Stimulated activated CD4-positive, alpha-beta T cell treated with anti-CD3 and anti-CD28 coated beads, Interleukin-2, amount 100 ng/mL, for 4 hours (primary cell): Measurements from ENCODE around the gene BABAM2.

Experiments used
- DNase-seq: peaks from one replicate; pipeline ENCODE4 v3.0.0-alpha.2; 2020; ENCODE audit warnings: low read depth

The BABAM2 gene

DNA sequence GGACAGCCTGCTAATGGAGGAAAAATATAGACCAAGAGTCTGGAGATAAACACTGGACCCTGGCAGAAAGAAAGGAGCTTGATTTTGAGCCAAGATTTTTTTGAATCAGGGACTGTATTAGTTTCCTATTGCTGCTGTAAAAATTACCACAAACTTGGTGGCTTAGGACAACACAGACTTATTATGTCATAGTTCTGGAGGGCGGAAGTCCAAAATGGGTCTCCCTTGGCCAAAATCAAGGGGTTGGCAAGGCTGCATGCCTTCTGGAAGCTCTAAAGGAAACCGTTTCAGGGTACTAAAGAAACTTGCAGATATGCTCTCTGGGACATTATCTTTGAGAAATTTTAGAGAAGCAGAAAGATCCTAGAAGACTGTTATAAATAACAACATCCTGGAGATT is 140.1 kb downstream of the BABAM2 start:
- no peak for DNase-seq

DNA sequence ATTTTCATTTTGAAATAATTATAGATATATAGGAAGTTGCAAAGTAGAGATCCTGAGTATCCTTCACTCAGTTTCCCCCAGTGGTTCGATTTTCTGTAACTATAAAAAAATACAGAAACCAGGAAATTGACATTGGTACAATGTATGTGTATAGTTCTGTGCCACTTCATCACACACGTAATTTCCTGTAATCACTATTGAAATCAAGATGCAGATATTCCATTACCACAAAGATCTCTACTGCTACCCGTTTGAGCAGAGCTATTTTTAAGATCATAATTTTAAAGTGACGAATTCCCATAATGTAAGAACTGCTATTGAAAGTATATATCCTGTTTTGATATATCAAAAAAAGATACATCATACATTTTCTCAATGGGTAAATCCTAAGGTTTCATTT is 142.3 kb downstream of the BABAM2 start:
- no peak for DNase-seq

DNA sequence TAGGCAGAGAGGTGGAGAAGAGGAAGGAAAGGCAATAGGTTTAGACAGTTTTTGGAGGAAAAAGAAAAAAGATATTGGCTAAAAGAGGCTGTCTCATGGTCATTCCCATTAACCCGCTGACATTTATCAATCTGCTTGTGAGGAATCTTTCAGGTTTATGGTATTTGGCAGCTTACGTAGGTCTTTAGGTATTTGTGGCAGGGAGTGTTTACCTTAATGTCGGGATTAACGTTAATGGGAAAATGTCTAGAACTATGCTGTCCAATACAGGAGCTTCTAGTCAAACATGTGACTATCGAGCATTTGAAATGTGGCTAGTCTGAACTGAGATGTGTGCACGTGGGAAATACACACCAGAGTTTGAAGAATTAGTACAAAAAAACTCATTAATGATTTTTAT is 144.2 kb downstream of the BABAM2 start:
- no peak for DNase-seq

DNA sequence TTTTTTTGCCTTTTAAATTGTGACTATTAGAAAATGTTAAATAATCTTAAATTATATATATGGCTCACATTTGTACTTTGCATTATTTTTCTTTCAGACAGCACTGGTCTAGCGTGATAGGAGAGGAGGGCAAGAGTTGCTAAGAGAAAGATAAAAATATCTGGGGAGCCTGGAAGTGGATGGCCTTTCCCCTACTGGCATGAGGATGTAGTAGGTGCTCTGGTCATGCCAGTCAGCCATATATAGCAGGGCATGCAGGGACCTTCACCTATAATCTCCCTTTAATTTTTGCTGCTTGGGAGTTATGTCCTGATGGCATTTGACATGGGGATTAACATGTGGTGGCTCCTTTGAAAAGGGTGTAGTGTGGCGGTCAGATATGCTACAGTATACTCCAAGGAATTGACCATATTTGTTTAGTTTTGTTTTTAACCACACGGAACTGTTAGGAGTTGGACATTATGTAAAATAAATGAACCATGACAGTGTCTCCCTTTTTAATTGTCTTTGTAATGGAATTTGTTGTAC is 144.7 kb downstream of the BABAM2 start:
- DNase-seq, result no peak

DNA sequence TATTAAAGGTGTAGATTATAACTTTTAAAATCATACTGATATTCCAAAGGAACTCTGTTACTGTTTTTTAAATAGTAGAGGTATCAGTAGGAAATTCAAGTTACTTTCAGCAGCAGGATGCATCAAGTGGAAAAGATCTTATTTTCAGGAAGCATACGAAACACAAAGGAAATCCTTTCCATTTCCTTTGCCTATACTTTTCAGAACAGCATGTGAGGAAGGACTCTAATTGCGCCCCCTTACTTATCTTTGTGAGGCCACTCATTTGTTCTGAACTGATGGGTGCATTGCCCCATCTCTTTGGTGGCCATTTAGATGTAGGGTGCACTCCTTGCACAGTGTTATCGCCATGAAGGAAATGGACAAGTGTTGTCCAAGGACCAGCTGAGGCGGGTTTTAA is 145.3 kb downstream of the BABAM2 start:
- no peak for DNase-seq

DNA sequence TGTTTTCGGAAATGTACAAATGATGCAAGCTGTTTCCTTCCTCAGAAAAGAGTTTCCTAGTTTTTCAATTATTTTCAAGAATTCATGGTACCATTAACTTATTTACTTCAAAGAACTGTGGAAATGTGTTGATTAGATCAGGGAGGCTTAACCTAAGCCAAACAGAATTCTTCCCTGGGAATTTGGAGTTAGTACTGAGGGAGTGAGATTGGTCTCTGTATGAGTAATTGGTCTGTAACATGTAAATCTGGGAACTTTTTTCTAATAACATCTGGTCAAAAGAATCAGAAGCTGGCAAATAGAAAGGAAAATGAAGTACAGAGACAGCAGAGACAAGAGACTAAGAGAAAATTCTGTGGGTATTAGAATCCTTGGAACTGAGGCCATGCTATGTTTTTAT is 145.8 kb downstream of the BABAM2 start:
- DNase-seq, result no peak

DNA sequence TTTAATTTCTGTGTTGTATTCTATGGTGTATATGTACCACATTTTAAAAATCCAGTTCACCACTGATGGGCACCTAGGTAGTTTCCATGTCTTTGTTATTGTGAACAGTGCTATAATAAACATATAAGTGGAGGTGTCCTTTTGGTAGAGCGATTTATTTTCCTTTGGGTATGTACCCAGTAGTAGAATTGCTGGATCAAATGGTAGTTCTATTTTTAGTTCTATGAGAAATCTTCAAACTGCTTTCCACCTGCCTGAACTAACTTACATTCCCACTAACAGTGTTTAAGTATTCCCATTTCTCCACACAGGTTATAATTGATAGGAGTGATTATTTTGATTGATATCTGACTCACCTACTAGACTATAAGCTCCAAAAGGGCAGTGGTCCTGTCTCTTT is 148.2 kb downstream of the BABAM2 start:
- no peak for DNase-seq

DNA sequence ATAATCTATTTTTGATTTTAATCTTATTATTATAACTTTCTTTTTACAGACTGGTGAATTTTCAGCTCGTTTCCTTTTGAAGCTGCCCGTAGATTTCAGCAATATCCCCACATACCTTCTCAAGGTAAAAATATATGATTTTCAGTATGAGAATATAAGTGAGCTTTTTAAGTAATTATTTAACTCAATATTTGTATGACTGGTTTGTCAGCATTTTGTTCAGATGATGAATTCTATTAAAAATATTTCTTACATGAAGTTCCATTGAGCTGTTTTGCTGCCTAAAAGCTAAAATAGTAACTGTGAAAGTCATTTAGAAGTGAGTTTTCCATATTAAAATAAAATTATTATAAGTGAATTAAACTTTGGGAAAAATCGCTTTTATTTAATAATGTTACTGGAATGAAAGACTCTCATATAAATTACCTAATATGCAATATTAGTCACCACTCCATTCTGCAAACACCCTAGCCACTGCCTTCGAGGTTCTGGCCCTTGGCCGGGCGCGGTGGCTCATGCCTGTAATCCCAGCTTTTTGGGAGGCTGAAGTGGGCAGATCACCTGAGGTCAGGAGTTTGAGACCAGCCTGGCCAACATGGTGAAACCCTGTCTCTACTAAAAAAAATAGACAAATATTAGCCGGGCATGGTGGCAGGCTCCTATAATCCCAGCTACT is 155.3 kb downstream of the BABAM2 start:
- no peak for DNase-seq

DNA sequence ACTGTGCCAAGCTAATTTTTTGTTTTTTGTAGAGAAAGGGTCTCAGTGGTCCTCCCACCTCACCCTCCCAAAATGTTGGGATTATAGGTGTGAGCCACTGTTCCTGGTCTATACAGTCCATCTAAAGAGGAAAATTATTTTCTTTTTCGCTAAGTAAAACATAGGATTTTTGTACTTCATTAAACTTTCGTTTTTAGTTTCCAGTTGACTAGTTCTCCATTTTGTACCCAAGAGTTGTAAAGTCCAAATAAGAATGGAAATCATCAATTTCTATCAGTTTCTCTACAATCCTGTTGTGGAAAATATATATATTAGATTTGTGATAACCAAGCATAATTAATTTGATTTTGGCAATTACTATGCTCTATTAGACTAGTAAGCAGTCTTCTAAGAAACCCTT is 156.4 kb downstream of the BABAM2 start:
- DNase-seq, result no peak

DNA sequence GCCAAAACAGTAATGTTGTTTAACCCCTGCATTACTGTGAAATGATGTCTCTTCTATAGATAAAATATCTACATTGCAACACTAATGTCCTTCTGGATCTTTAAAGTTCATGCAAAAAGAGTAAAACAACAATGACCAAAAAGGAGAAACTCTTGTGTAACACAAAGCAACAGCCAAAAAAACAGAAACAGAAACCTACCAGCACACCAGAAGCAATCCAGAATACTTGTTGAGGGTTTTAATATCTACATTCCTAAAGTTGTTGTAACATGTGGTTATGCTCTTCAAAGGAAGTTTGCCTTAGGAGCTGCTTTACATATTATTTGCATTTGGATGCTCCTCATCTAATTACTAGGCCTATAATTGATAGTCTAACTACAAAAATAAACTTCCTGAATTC is 157.2 kb downstream of the BABAM2 start:
- DNase-seq, result no peak

DNA sequence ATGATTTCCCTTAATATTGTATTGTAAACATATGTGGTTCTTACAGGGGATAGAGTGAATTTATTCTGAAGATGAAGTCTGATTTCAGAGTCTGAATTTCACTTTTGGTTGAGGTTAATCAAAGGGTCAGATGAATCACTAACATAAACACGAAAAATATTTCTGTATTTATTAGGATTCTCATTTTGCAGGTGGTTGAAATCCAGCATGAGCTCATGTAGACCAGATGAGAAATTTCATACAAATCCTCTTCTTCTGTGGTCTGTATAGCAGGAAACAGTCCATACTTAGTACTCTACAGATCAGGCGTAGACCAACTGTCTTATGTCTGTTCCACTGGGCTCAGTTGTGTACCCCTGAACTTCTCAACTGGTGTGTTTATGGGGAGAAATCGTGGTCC is 157.8 kb downstream of the BABAM2 start:
- no peak for DNase-seq

DNA sequence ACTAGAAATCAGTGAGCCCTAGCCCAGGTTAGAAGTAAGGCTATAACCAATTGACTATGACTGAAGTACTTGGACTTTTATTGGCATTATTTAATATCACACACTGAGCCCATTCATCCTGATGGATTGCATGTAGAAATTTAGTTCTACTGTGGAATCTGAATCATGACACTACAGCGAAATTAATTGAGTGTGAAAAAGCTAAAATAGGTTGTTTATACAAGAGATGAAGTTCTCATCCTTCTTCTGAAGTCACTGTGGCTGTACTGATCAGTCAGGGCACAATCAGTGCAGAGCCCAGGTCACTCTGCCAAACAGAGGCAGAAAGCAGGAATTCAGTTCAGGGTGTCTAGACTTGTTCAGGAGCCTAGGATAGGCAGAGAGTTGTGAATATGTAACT is 158.9 kb downstream of the BABAM2 start:
- DNase-seq, result no peak

DNA sequence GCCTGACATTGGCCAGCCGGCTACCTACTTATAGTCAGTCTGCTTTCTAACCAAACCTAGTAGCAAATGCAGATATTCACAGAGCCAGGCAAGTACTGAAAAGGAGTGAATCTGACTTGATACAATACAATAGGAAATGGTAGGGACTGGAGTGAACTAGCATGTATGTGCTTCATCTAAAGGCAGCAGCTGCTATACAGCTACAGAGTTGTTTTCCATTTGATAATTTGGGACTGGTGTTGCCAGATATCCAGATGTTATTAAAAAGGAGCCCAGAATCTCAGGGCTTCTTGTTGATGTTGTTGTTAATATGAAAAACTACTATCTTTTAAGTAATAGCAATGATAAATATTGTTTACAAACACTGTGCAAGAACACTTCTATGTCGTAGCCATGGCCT is 159.4 kb downstream of the BABAM2 start:
- DNase-seq, result no peak

DNA sequence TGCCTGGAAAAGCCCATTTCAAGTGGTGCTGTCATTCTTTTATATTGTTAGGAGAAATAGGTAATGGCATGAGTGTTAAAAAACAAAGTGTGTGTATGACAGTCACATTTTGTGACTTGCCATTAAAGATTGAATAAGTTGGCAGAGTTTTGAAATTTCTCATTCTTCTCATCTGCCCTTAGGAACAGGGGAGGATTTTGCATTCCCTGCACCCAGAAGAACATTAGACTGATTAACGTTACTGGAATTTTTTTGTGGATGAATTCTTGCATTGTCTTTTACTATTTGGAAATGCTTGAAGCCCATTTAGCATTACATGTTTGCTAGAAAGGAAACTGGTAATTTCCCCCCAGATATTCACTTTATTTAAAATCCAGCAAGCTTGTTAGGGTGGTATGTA is 162.2 kb downstream of the BABAM2 start:
- no peak for DNase-seq

DNA sequence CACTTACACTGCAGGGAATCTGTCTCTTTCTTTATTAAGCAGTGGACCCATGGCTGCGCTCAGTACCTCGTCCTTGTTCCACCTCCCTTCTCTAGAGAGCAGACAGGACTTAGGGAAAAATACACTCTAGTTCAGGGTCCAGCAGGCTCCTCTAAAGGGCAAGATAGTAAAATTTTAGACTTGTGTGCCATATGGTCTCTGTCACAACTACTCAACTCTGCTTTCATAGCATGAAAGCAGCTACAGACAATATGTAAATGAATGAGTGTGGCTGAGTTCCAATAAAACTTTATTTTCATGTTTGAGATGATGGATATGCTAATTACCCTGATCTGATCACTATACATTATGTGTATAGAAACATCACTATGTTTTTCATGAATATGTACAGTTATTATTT is 163.1 kb downstream of the BABAM2 start:
- DNase-seq, result no peak

DNA sequence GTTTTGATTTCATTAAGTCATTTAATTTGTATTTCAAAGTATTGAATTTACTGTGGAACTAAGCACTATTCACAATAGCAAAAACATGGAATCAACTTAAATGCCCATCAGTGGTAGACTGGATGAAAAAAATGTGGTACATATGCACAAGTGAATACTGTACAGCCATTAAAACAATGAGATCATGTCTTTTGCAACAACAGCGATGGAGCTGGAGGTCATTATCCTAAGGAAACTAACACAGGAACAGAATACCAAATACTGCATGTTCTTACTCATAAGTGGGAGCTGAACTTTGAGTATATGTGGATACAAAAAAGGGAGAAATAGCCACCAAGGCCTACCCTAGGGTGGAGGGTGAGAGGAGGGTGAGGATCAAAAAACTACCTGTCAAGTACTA is 164.4 kb downstream of the BABAM2 start:
- no peak for DNase-seq

DNA sequence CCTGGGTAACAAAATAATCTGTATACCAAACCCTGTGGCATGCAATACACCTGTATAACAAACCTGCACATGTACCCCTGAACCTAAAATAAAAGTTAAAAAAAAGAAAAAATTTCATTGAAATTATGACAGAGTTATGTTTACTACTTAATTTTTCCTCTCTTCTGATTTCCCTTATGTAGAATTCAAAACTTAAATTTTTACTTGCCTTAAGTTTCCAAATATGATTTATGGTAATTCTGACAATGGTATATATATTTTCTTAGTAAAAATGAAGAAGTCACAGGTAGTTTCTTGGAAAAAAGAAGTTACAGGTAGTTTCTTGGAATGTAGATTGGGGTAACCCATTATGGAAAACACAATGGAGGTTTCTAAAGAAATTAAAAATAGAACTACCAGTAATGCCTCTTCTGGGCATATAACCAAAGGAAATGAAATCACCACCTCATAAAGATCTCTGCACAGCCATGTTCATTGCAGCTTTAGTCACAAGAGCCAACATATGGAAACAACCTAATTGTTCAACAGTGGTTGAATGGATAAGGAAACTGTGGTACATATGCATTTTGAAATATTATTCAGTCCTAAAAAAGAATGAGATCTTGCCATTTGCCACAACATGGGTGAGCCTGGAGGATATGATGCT is 164.9 kb downstream of the BABAM2 start:
- DNase-seq, result no peak

DNA sequence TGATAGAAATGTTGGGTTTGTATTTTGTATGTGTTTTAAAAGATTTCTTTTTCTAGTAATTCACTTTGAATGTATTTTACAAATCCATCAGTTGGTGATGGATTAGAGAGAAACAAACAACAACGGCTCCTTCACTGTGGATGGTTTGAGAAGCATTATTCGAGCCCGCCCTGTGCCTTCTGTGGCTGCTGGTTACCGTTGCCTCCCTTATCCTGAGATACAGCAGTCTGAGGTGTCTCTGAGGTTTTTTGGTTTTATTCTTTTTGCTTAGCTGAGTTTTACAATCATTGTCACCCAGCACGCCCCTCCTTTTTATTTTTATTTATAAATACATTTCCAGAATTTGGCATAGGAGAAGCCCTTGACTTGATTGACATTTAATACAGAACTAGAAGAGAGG is 168.3 kb downstream of the BABAM2 start:
- DNase-seq, result no peak

DNA sequence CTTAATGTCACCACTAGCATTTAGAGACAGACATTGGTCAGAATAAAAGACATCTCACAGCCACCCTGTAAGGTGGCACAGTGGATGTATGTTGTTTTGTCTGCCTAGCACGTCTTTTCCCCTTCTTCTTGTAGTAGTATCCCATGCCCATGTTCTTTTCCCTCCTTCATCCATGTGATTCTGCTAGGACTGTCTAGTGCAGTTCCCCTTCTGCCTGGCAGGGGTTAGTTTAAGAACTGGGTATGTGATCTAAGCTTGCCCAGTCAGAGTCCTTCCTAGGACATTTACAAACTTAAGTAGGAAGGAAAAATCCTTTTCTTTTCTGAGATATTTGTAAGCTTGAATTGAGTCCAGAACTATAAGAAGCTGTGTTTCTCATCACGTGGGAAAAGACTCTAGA is 172.3 kb downstream of the BABAM2 start:
- DNase-seq, result no peak

DNA sequence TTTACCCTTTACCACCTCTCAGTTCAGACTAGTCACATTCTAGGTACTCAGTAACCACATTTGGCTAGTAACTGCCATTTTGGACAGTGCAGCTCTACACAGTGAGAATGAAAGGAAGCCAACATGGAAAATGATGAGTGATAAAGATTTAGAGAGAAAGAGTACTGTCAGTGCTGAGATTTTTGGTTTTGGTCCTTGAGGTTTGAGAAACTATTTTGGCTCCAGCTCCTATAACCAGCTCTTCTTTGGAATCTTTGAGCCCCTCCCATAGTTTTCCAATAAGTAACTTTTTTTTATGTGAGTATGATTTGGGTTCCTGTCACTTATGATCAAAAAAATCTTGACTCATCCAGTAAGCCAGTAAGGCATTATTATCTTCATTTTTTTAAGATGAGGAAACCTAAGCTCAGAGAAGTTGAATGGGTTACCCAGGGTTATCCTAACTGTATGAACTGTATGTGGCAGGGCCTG is 173.0 kb downstream of the BABAM2 start:
- DNase-seq, result no peak

DNA sequence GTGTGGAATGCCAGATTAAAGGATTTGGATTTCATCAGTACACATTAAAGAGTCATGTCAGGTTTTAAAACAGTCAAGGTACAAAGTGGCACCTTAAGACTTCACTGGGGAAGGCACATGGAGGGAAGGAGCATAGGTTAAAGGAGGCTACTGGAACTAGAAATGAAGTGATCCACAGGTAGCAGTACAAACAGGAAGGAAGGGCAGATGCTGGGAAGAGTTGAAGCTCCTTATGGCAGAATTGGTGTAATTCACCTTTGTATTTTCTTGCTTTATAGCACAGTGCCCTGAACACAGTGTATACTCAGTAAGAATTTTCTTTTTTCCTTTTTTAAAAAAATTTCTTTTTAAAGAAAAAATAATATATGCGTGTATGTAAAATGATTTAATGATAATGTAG is 177.1 kb downstream of the BABAM2 start:
- DNase-seq, result no peak

DNA sequence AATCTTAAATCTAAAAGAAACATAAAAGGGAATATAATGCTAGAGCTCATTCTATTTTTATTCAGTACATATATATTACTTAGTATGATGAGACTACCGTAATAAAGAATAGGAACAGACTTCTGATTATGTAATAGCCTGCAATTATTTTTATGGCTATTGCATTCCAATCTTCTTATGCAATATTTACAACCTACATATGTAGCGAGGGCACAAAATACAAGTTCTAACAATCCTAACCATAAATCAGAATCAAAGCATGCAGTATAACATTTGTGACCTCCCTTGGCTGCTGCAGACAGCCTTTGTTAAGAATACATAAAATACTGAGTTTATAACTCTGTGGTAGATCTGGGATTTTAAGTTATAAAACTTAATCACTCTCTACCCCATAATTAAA is 177.6 kb downstream of the BABAM2 start:
- DNase-seq, result no peak

DNA sequence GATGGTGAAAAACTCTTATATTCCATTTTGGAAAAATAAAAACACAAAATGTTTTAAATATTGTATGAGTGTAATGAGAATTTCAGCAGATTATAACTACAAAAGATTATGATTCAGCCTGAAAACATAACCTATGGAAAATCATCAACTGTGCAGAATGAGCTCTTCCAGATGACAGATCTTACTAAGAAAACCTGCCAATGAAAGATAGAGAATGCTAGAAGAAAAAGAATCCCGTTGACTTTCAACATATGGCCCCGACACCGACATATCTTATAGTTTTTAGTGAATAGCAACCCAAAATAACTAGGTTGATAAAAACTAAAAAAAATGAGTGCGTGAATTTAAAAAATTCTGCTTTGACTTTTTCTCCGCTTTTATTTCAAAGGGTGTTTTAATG is 178.0 kb downstream of the BABAM2 start:
- no peak for DNase-seq

DNA sequence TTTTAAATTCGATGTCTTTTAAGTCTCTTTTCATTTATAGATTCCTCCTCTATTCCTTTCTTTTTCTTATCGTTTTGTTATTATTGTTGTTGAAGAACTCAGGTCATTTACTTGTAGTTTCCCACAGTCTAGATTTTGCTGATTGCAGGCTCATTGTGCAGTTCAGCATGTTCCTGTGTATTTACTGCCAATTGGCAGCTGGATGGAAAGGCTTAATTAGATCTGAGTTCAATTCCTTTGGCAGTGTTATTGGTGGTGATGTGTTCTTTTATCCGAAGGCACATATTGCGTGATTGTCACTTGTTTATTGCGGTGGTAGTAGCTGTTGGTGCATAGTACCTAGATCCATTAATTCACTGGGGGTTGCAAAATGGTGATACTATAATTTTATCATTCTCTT is 180.7 kb downstream of the BABAM2 start:
- no peak for DNase-seq
